HTR-8/SVneo (cell line): ENCODE data around the gene SLC6A6.

Experiments used
- DNase-seq: peaks from one replicate; pipeline ENCODE4 v3.0.0; 2011; ENCODE audit warnings: low spot score, mixed read lengths; ENCODE audit not compliant: insufficient read length
- FAIRE-seq: peaks from 2 replicates; lab custom pipeline; 2011; peaks lifted over from hg19 to GRCh38; lab: Jason Lieb, UNC

Gene SLC6A6

GRCh38 chr3:14477311-14477935, 75.0 kb downstream of the SLC6A6 start:
- FAIRE-seq = no peak
- DNase-seq = no peak

- FAIRE-seq (no peak), DNase-seq (no peak)
Observed at GRCh38 chr3:14478956-14479550, 76.6 kb downstream of the SLC6A6 start.

DNA sequence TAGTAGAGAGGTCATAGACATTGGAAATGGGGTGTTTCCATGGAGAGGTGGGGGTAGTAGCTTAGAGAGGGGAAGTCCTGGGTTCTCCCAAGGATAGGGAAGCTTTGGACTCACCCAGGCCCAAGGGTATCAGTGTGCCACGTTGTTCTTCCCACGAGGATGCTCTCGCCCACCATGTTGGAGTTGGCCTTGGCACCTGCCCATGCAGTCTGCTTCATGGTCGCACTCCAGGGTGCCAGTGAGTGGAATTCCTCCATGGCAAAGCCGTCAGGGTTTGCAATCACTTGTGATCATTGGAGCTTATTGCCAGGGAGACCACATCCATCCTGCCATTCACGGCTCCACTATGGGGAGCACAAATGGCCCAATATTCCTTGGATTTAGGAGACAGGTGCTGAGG, 77.2 kb downstream of the SLC6A6 start:
- no peak for FAIRE-seq

GRCh38 chr3:14480207-14481017, 78.0 kb downstream of the SLC6A6 start:
- DNase-seq (peak; percentile 40), FAIRE-seq (no peak)

More for the DNA sequence above, 77.2 kb downstream of the SLC6A6 start:
- no peak for DNase-seq

DNA sequence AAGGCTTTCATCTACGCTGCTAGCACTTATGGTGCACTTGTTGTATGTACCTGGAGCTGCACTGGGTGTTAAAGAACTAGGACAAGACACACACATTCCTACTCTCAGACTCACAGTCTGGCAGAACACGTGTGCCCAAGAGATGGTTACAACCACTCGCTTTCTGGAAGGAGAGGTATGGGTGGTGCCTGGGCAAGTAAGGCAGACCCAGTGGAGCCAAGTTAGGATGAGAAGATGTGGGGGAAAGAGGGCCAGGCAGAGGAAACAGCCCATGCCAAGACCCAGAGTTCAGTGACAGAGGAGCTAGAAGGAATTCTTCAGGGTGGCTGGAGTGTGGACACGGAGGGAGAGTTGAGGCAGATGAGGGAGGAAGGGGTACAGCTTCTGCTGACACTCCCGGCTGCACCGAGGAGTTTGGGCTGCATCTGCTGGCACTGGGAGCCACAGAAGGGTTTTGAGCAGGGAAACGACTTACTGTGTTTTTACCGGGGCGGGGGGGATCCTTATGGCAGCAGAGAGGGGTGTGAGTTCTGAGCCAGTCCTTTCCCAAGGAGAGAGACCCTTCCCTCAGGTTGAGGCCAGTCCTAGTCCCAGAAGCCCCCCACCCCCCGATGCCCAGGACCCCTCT, 78.7 kb downstream of the SLC6A6 start:
- DNase-seq (no peak), FAIRE-seq (no peak)

DNA sequence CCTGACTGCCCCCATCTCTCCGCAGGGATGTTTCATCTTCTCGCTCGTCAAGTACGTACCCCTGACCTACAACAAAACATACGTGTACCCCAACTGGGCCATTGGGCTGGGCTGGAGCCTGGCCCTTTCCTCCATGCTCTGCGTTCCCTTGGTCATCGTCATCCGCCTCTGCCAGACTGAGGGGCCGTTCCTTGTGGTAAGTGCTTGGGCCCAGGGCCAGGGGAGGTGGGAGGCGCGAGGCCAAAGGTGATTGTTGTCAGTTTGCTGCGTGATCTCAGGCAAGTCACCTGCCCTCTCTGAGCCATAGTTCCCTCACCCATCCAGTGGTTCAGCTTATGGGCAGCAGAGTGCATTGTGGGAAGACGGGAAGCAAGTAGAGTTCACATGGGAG, 79.2 kb downstream of the SLC6A6 start:
- no peak for DNase-seq
- no peak for FAIRE-seq

DNA sequence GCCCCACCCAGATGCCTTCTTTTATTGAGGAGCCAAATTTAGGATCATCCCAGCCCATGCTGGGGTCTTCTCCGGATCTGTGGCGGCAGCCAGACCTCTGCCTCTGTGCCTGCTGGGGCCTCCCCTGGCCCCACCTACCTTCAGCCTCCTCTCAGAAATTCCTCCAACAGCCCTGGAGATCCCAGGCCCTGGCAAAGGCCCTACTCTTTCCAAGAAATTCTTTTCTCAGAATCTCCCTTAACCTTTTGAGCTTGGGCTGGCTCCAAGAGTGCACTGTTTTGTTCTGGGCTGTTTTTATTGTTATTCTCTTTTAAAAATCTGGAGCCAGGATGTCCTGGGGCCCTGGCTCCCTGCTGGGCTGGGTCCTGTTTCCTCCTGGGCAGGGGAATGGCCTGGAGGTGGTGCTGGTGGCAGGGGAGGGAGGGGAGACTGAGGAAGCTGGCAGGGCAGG, 79.9 kb downstream of the SLC6A6 start:
- FAIRE-seq (no peak), DNase-seq (no peak)

- DNase-seq = no peak
- no peak for FAIRE-seq
Observed at GRCh38 chr3:14483286-14483685, 80.9 kb downstream of the SLC6A6 start.

DNA sequence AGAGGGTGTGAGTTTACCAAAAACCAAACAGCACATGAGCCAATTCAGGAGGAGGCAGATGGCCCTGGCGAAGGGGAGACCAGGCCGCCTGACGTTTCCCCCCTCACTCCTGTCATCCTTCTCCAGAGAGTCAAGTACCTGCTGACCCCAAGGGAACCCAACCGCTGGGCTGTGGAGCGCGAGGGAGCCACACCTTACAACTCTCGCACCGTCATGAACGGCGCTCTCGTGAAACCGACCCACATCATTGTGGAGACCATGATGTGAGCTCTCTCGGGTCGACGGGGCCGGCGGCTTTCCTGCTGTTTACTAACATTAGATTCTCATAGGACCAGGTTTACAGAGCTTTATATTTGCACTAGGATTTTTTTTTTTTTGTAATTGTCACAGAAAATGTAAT, 82.3 kb downstream of the SLC6A6 start:
- FAIRE-seq (no peak), DNase-seq (no peak)

GRCh38 chr3:14485981-14486380, 83.6 kb downstream of the SLC6A6 start:
- DNase-seq (no peak), FAIRE-seq (no peak)

DNA sequence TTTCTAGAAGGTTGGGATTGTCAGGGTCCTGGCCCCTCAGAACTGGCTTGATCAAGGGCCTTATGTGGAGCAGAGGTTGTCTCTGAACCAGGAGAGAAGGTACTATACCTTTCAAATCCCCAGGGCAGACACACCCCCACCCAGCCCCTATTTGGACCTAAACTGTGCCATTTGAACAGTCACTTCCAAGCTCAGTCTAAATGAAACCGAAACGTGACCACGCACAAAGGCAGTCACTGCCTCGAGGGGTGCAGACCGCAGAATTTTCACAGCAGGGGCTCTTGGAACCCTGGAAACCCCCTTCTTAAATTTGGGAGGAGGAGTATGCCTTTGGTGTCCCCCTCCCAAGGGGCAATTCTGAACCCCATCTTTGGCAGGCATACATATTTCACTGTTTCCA, 84.1 kb downstream of the SLC6A6 start:
- DNase-seq (no peak), FAIRE-seq (no peak)

DNA sequence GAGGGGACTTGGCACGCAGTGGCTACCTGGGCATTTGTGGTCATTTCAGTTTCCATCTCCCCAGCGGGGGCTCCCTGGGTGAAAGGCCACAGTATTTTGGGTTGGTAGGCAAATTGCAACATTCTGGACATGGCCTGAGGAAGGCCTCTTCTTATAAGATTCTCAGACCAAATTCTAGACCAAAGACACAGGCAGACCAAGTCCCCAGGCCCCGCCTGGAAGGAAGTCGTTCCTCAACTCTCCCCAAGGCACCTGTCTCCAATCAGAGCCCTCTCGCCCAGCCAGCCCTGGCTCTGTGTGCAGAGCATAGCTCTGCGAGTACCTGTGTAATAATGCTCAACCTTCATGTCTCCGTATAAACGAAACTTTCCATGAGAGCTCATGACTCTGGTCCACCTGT, 84.7 kb downstream of the SLC6A6 start:
- FAIRE-seq = no peak

DNA sequence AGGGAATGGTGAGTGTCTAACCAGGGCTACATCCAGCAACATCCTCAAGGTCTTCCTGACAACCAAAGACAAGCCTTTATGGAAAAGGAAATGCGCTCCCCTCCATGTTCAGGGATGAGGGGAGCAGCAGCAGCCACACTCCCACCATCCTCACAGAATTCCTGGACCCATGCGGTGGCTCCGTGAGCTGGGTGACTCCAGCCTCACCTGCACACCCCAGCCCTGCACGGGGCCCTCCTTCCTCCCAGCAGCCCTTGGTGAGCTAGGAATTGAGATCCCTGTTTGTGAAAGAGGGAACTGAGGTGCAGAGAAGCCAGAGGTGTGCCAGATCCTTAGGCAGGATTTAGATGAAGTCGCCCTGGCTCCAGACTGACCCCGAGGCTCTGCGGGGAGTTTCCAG, 85.4 kb downstream of the SLC6A6 start:
- FAIRE-seq (no peak), DNase-seq (no peak)

More for the DNA sequence above, 84.7 kb downstream of the SLC6A6 start:
- no peak for DNase-seq

- FAIRE-seq (no peak), DNase-seq (no peak)
Observed at GRCh38 chr3:14488286-14489041, 86.1 kb downstream of the SLC6A6 start.

GRCh38 chr3:14489641-14490040, 87.2 kb downstream of the SLC6A6 start:
- FAIRE-seq (no peak), DNase-seq (no peak)

DNA sequence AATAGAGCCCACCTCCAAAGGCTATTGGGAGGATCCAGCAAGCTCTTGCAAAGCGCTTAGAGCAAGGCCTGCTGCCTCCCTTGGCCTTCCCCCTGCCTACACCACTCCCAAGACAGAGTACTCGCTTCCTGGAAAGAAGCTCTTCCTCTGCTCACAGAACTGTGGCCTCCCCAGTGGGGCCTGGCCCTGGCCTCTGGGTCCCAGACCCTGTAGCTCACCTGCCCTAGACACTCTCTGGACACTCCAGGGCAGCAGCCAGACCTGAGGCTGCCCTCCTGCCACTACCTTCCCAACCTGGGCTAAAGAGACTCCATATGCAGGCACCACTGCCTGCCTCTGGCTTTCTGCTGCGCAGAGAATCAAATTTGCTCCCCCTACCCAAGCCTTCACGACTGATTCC, 87.8 kb downstream of the SLC6A6 start:
- FAIRE-seq = no peak

GRCh38 chr3:14490831-14491230, 88.4 kb downstream of the SLC6A6 start:
- DNase-seq = no peak
- no peak for FAIRE-seq

More for the DNA sequence above, 87.8 kb downstream of the SLC6A6 start:
- DNase-seq = no peak

GRCh38 chr3:14491396-14492190, 89.2 kb downstream of the SLC6A6 start:
- FAIRE-seq (no peak), DNase-seq (no peak)
